BLaER1 (cell line): ENCODE results near the gene ARMC3.

ENCODE experiments used
- H3K27ac ChIP-seq: shearing (Covaris generic); formaldehyde crosslinking; 2 replicates; pipeline ENCODE4 v1.8.1; 2022
- H3K27me3 ChIP-seq: shearing (Covaris generic); formaldehyde crosslinking; 2 replicates; pipeline ENCODE4 v1.8.1; 2022
- H3K36me3 ChIP-seq: shearing (Covaris generic); formaldehyde crosslinking; 2 replicates; pipeline ENCODE4 v1.8.1; 2022
- H3K4me1 ChIP-seq: shearing (Covaris generic); formaldehyde crosslinking; 2 replicates; pipeline ENCODE4 v1.8.1; 2022
- H3K4me2 ChIP-seq: shearing (Covaris generic); formaldehyde crosslinking; 2 replicates; pipeline ENCODE4 v1.8.1; 2022
- H3K4me3 ChIP-seq: shearing (Covaris generic); formaldehyde crosslinking; 2 replicates; pipeline ENCODE4 v1.8.1; 2022
- H3K9ac ChIP-seq: shearing (Covaris generic); formaldehyde crosslinking; 2 replicates; pipeline ENCODE4 v1.8.1; 2022
- H3K9me3 ChIP-seq: shearing (Covaris generic); formaldehyde crosslinking; 2 replicates; pipeline ENCODE4 v1.8.1; 2022
- H4K20me1 ChIP-seq: shearing (Covaris generic); formaldehyde crosslinking; 2 replicates; pipeline ENCODE4 v1.8.1; 2022
- Cebpa-rat ChIP-seq: shearing (Covaris generic); IDR thresholded peaks from 2 replicates; pipeline ENCODE4 v1.8.1; 2022

ARMC3 gene

GRCh38 chr10:23081891-23082290 is 154.0 kb downstream of the ARMC3 start:
- no peak overlapping the region for H3K27ac ChIP-seq
- no peak for TF ChIP-seq Cebpa-rat

More at GRCh38 chr10:23081891-23082290, 154.0 kb downstream of the ARMC3 start:
- Histone ChIP-seq H3K4me3 (no peak overlapping the region), H3K9me3 (no peaks in the 10 kb centered on the region), H3K9ac (no peak overlapping the region), H3K4me1 (no peaks in the 10 kb centered on the region), H3K27me3 (no peaks in the 10 kb centered on the region), H3K36me3 (no peaks in the 10 kb centered on the region), H3K4me2 (no peak overlapping the region), H4K20me1 (no peaks in the 10 kb centered on the region)
